PC-3 (cell line): ENCODE data around the gene RBBP5. TPM values are rescaled to one million over a fixed set of nuclear protein-coding genes. Genes with fewer than 3 reads are reported as not detected.

Source experiments
- ATAC-seq: fragments of 200-7000 bp; cut with Tn5 transposase; 2 replicates; pipeline ENCODE4 v1.9.1; 2020; ENCODE audit warnings: mild to moderate bottlenecking, moderate library complexity
- BruUV-seq: library from RNA; stranded (reverse); fragments of 400-500 nt; replicated peaks from 2 replicates; lab custom pipeline; 2021; lab: Mats Ljungman, UMichigan
- CTCF ChIA-PET: fragments of 300-600 bp; sonication (Branson Sonifier 250); formaldehyde crosslinking; loops from one replicate; lab custom pipeline; 2022; ENCODE audit warnings: antibody characterized with exemption; lab: Charles Lee
- POLR2A ChIA-PET: fragments of 300-600 bp; sonication (Branson Sonifier 250); formaldehyde crosslinking; loops from one replicate; lab custom pipeline; 2022; ENCODE audit warnings: antibody characterized with exemption; ENCODE audit not compliant: unreplicated experiment; lab: Charles Lee
- DNase-seq: peaks from one replicate; pipeline ENCODE4 v3.0.0-alpha.2; 2015
- H2AFZ ChIP-seq: fragments of 300-600 bp; sonication (generic); 2 replicates; pipeline ENCODE4 v1.6.0; 2016; ENCODE audit warnings: antibody characterized with exemption, low read length
- H3F3A ChIP-seq: fragments of 300-600 bp; sonication (generic); one replicate; pipeline ENCODE4 v1.6.0; 2017; ENCODE audit warnings: antibody characterized with exemption, low read length, control low read depth, mild to moderate bottlenecking; ENCODE audit not compliant: unreplicated experiment
- H3K27ac ChIP-seq: fragments of 300-600 bp; sonication (generic); 2 replicates; pipeline ENCODE4 v1.5.1; 2016; ENCODE audit warnings: mild to moderate bottlenecking, low read length
- H3K27me3 ChIP-seq: fragments of 300-600 bp; sonication (generic); 2 replicates; pipeline ENCODE4 v1.6.1; 2016; ENCODE audit warnings: low read length, mixed read lengths
- H3K36me3 ChIP-seq: fragments of 300-600 bp; sonication (generic); 2 replicates; pipeline ENCODE4 v1.6.1; 2016; ENCODE audit warnings: low read depth, mixed run types, low read length, mixed read lengths
- H3K4me1 ChIP-seq: fragments of 300-600 bp; sonication (generic); 2 replicates; pipeline ENCODE4 v1.5.1; 2016; ENCODE audit warnings: low read length; ENCODE audit not compliant: insufficient read depth
- H3K4me2 ChIP-seq: fragments of 300-600 bp; sonication (generic); 2 replicates; pipeline ENCODE4 v1.6.0; 2016; ENCODE audit warnings: low read length
- H3K4me3 ChIP-seq: fragments of 300-600 bp; sonication (generic); 2 replicates; pipeline ENCODE4 v1.5.1; 2016; ENCODE audit warnings: mild to moderate bottlenecking, low read length, mixed read lengths
- H3K79me2 ChIP-seq: fragments of 300-600 bp; sonication (generic); 2 replicates; pipeline ENCODE4 v1.6.1; 2017; ENCODE audit warnings: low read length, mixed read lengths
- H3K9ac ChIP-seq: fragments of 300-600 bp; sonication (generic); 2 replicates; pipeline ENCODE4 v1.6.0; 2016; ENCODE audit warnings: mild to moderate bottlenecking, low read length
- H3K9me2 ChIP-seq: fragments of 300-600 bp; sonication (generic); replicated peaks from 2 replicates; pipeline ENCODE4 v1.6.1; 2016; ENCODE audit warnings: mixed run types, low read length, mixed read lengths
- H3K9me3 ChIP-seq: fragments of 300-600 bp; sonication (generic); 2 replicates; pipeline ENCODE4 v1.6.1; 2016; ENCODE audit warnings: low read length, mixed read lengths
- H4K20me1 ChIP-seq: fragments of 300-600 bp; sonication (generic); 2 replicates; pipeline ENCODE4 v1.6.1; 2016; ENCODE audit warnings: low read length, mixed read lengths
- CTCF ChIP-seq: fragments of 300-600 bp; sonication (generic); conservative IDR thresholded peaks from 2 replicates; pipeline ENCODE4 v1.5.1; 2017; ENCODE audit warnings: antibody characterized with exemption, low read depth, mild to moderate bottlenecking, low read length
- EZH2 ChIP-seq: fragments of 300-600 bp; sonication (generic); IDR thresholded peaks from one replicate; pipeline ENCODE4 v1.6.1; 2017; ENCODE audit warnings: antibody characterized with exemption, mild to moderate bottlenecking, low read length; ENCODE audit not compliant: unreplicated experiment
- EZH2phosphoT487 ChIP-seq: fragments of 300-600 bp; sonication (generic); IDR thresholded peaks from 2 replicates; pipeline ENCODE4 v1.6.1; 2018; ENCODE audit warnings: mild to moderate bottlenecking, antibody characterized with exemption, low read length, borderline replicate concordance
- intact Hi-C: fragments of 100-400 bp; cut with micrococcal nuclease; formaldehyde crosslinking; loops from 2 replicates; pipeline ENCODE4 v1.9.0; 2023
- total RNA-seq: library from RNA; depleted of rRNA; stranded (reverse); fragments of >200 nt; gene quantifications from 2 replicates; pipeline ENCODE4 v1.2.3, GENCODE V29; 2014

Gene RBBP5
- total RNA-seq, 1 experiment from 2014 or later = 41.7 TPM

GRCh38 chr1:205044741-205045140 lies 77.0 kb downstream of the RBBP5 start:
- H3K4me1 ChIP-seq = no peaks in the 10 kb centered on the region
- no peaks in the 10 kb centered on the region for H3K9me3 ChIP-seq
- CTCF ChIA-PET = interaction anchor here (0.7 kb wide), 1 partner anchor 21 kb away, joined by 3 read pairs; no protein-coding TSS in a partner anchor
- peaks cover 99% of the 10 kb centered on the region for H3K27me3 ChIP-seq
- no peaks in the 10 kb centered on the region for H3K9me2 ChIP-seq
- DNase-seq (no peak), ATAC-seq (no peak)
- TF ChIP-seq CTCF (no peak), EZH2 (no peak), EZH2phosphoT487 (no peak)
- BruUV-seq = no TSS peak
- H3K36me3 ChIP-seq = no peaks in the 10 kb centered on the region
- no peaks in the 10 kb centered on the region for H3K79me2 ChIP-seq
- H4K20me1 ChIP-seq = no peaks in the 10 kb centered on the region
- H3K4me3 ChIP-seq = no peak overlapping the region
- H3K27ac ChIP-seq = no peak overlapping the region
- H3K4me2 ChIP-seq = no peak overlapping the region
- intact Hi-C loops = no loop called here
- no peak overlapping the region for H3K9ac ChIP-seq
- POLR2A ChIA-PET = no interaction called here
- H3F3A ChIP-seq = no peaks in the 10 kb centered on the region
- no peak overlapping the region for H2AFZ ChIP-seq

- ChIA-PET CTCF (no interaction called here), POLR2A (no interaction called here)
- no peaks in the 10 kb centered on the region for H3K79me2 ChIP-seq
- DNase-seq (no peak), ATAC-seq (no peak)
- H3K27ac ChIP-seq = no peak overlapping the region
- no peak overlapping the region for H2AFZ ChIP-seq
- H3K4me3 ChIP-seq = no peak overlapping the region
- TF ChIP-seq EZH2 (no peak), CTCF (no peak), EZH2phosphoT487 (no peak)
- no peaks in the 10 kb centered on the region for H3K36me3 ChIP-seq
- intact Hi-C loops = no loop called here
- no peaks in the 10 kb centered on the region for H3K9me3 ChIP-seq
- H4K20me1 ChIP-seq = no peaks in the 10 kb centered on the region
- peaks cover 98% of the 10 kb centered on the region for H3K27me3 ChIP-seq
- BruUV-seq = no TSS peak
- no peak overlapping the region for H3K4me2 ChIP-seq
- no peak overlapping the region for H3K9ac ChIP-seq
- no peaks in the 10 kb centered on the region for H3K4me1 ChIP-seq
- H3F3A ChIP-seq = no peaks in the 10 kb centered on the region
- no peaks in the 10 kb centered on the region for H3K9me2 ChIP-seq
Measured at GRCh38 chr1:205043866-205044265, 77.9 kb downstream of the RBBP5 start.

GRCh38 chr1:205042911-205043806 lies 78.6 kb downstream of the RBBP5 start, which contains the start of gene CNTN2:
CNTN2 (plus strand) TSS chr1:205043212; CDS start chr1:205053186, 9,974 bp downstream.
- CTCF ChIA-PET = no interaction called here
- Histone ChIP-seq H3K4me2 (no peak within 1 kb of the TSS), H3K27me3 (peaks cover 94% of the 10 kb centered on the region), H3K9ac (no peak within 1 kb of the TSS), H3K9me3 (no peaks in the 10 kb centered on the region), H2AFZ (no peak within 1 kb of the TSS), H3K27ac (no peak within 1 kb of the TSS), H3F3A (no peaks in the 10 kb centered on the region), H4K20me1 (no peaks in the 10 kb centered on the region), H3K9me2 (no peaks in the 10 kb centered on the region), H3K79me2 (no peaks in the 10 kb centered on the region), H3K36me3 (no peaks in the 10 kb centered on the region), H3K4me1 (no peaks in the 10 kb centered on the region), H3K4me3 (no peak within 1 kb of the TSS)
- no TSS peak for BruUV-seq
- intact Hi-C loops = no loop called here
- ATAC-seq = peak; percentile 33
- TF ChIP-seq CTCF = no peak
- TF ChIP-seq EZH2 = peak; percentile 82
- TF ChIP-seq EZH2phosphoT487 = peak; percentile 60; the same call in 1 of the 2 replicates
- no peak for DNase-seq
- POLR2A ChIA-PET = no interaction called here
